ENCODE results near the gene FAM107B. TPM values are rescaled to one million over a fixed set of nuclear protein-coding genes. Genes with fewer than 3 reads are reported as not detected.

The FAM107B gene
- total RNA-seq, 1 experiment from 2014 or later: 41.3 TPM

DNA sequence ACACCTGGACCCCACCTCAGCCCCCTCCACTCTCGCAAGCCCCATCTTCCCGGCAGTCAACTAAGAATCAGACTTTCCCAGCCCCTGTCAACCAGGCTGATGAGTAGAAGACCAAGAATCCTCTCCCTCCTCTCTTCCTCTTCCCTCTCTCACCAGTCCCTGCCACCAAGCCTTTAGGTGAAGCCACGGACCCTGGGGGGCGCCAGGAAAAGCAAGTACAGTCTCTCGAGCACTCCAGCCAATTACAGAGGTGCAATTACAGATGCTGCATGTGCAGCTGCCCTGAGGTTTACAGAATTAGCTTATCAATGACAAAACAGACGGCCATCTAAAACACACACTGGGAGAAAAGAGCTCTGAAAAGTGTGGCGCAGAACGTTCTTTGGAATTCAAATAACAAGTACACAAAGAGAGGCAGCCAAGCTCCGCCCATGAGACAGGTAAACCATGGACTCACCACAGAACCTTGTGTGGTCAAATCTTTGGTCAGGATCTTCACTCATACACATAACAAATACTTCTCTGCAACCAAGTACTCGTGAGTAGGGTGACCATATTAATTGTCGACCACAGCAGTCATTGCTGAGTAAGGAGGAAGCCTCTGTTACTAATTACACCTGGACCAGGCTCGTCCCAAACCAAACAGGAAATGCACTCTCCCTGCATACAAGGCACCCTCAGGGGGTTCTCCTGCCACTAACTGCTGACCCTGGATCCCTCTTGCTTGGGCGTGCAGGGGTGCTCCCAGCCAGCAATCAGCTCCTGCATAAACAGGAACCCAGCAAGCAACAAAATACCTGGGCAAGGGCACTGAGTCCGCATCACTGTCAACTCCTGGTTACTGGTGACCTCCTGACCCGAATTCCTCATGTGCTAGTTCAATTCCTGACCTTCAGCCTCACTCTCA, 189.2 kb downstream of the FAM107B start:
- intact Hi-C loops (cut with micrococcal nuclease): no loop called here
- H3K27me3 Mint-ChIP-seq (ENCODE audit: insufficient read depth, unreplicated experiment): no peaks in the 10 kb centered on the region
- ChIA-PET POLR2A (interaction anchor here (0.6 kb wide), 1 partner anchor 523 kb away, joined by 3 read pairs; no protein-coding TSS in a partner anchor), CTCF (no interaction called here)
- BruUV-seq (replicated peaks): no TSS peak
- H3K4me3 Mint-ChIP-seq (ENCODE audit: unreplicated experiment): no peak overlapping the region
- H3K9me3 Mint-ChIP-seq (ENCODE audit: unreplicated experiment): no peaks in the 10 kb centered on the region
- no peaks in the 10 kb centered on the region for H3K36me3 Mint-ChIP-seq (ENCODE audit: insufficient read depth, unreplicated experiment)
- H3K4me1 Mint-ChIP-seq (ENCODE audit: insufficient read depth, unreplicated experiment): peaks cover 13% of the 10 kb centered on the region
- no peak for DNase-seq (ENCODE audit: unreplicated experiment)
- TF ChIP-seq, protein P1, sequence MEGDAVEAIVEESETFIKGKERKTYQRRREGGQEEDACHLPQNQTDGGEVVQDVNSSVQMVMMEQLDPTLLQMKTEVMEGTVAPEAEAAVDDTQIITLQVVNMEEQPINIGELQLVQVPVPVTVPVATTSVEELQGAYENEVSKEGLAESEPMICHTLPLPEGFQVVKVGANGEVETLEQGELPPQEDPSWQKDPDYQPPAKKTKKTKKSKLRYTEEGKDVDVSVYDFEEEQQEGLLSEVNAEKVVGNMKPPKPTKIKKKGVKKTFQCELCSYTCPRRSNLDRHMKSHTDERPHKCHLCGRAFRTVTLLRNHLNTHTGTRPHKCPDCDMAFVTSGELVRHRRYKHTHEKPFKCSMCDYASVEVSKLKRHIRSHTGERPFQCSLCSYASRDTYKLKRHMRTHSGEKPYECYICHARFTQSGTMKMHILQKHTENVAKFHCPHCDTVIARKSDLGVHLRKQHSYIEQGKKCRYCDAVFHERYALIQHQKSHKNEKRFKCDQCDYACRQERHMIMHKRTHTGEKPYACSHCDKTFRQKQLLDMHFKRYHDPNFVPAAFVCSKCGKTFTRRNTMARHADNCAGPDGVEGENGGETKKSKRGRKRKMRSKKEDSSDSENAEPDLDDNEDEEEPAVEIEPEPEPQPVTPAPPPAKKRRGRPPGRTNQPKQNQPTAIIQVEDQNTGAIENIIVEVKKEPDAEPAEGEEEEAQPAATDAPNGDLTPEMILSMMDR (IDR thresholded peaks at IDR 0.05; ENCODE audit: unreplicated experiment): no peak
- no peak overlapping the region for H3K27ac Mint-ChIP-seq (ENCODE audit: low read depth, unreplicated experiment)

DNA sequence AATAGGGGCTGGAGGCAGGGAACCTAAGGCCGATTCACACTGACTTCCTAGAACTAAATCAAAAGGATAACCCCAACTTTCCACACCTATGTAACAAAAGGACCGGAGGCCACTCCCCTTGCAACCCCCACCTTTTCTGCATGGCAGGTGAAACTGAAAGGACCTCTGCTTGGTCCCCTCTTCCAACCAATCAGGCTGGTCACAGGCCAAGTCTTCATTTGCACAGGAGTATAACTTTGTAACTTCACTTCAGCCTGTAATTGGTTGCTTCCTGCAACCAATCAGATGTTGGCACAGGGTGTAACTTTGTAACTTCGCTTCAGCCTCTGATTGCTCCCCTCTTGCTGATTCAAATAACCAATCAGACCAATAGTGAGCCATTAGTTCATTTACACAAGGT, 190.0 kb downstream of the FAM107B start:
- intact Hi-C loops (cut with micrococcal nuclease): no loop called here
- no peak overlapping the region for H3K4me3 Mint-ChIP-seq (ENCODE audit: unreplicated experiment)
- peaks cover 13% of the 10 kb centered on the region for H3K4me1 Mint-ChIP-seq (ENCODE audit: insufficient read depth, unreplicated experiment)

DNA sequence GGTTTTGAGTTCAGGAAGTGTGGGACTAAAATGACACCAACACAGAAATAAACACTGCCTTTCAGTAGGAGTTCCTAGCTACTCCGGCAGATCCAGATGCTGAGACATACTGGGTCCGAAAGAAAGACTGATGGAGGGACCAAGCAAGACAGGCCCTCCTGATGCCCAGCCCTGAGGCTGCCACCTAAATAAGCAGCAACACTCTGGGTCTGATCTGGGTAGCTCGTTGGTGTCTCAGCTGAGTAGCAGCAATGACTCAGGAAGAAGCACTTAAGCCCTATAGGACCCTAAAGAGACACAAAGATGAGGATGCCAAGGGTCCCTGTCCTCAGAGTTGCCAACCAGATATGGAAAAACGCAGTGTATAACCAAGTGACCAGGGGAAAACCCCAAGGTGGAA, 190.7 kb downstream of the FAM107B start:
- BruUV-seq (replicated peaks): no TSS peak
- H3K27ac Mint-ChIP-seq (ENCODE audit: low read depth, unreplicated experiment): no peak overlapping the region
- H3K27me3 Mint-ChIP-seq (ENCODE audit: insufficient read depth, unreplicated experiment): no peaks in the 10 kb centered on the region
- peaks cover 13% of the 10 kb centered on the region for H3K4me1 Mint-ChIP-seq (ENCODE audit: insufficient read depth, unreplicated experiment)
- ChIA-PET POLR2A (interaction anchor here (0.5 kb wide), 1 partner anchor 287 kb away, joined by 3 read pairs; no protein-coding TSS in a partner anchor), CTCF (interaction anchor here (0.8 kb wide), 1 partner anchor 9 kb away, joined by 4 read pairs; no protein-coding TSS in a partner anchor)
- intact Hi-C loops (cut with micrococcal nuclease): no loop called here
- no peaks in the 10 kb centered on the region for H3K9me3 Mint-ChIP-seq (ENCODE audit: unreplicated experiment)
- no peak for DNase-seq (ENCODE audit: unreplicated experiment)
- TF ChIP-seq, protein P1 (IDR thresholded peaks at IDR 0.05; ENCODE audit: unreplicated experiment): no peak
- H3K36me3 Mint-ChIP-seq (ENCODE audit: insufficient read depth, unreplicated experiment): no peaks in the 10 kb centered on the region
- no peak overlapping the region for H3K4me3 Mint-ChIP-seq (ENCODE audit: unreplicated experiment)

More for the DNA sequence above, 190.0 kb downstream of the FAM107B start:
- H3K9me3 Mint-ChIP-seq (ENCODE audit: unreplicated experiment): no peaks in the 10 kb centered on the region
- TF ChIP-seq, protein P1 (IDR thresholded peaks at IDR 0.05; ENCODE audit: unreplicated experiment): no peak
- ChIA-PET CTCF (no interaction called here), POLR2A (no interaction called here)
- no TSS peak for BruUV-seq (replicated peaks)
- no peak overlapping the region for H3K27ac Mint-ChIP-seq (ENCODE audit: low read depth, unreplicated experiment)
- DNase-seq (ENCODE audit: unreplicated experiment): no peak
- H3K36me3 Mint-ChIP-seq (ENCODE audit: insufficient read depth, unreplicated experiment): no peaks in the 10 kb centered on the region
- no peaks in the 10 kb centered on the region for H3K27me3 Mint-ChIP-seq (ENCODE audit: insufficient read depth, unreplicated experiment)

DNA sequence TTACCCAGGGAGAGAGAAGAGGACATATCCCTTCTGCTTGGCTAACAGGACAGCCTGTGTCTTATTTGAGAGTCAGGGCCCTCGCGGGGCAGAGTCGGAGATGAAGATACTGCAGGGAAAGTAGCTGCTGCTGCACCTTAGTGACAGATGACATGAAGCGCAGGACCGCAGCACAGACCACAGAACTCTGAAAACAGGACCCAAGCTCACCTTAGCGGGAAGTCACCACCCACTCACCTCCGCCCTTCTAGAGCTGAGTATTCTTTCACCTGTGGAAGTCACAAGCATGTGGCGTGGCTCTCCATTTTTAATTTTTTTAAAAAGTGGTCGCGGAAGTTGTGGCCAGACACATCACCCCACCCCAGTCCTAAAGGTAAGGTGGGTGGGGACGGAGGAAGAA, 191.4 kb downstream of the FAM107B start:
- TF ChIP-seq, protein P1 (IDR thresholded peaks at IDR 0.05; ENCODE audit: unreplicated experiment): no peak
- ChIA-PET CTCF (interaction anchor here (0.7 to 0.8 kb wide), 2 partner anchors 9 to 589 kb away, joined by 4 read pairs; no protein-coding TSS in a partner anchor), POLR2A (interaction anchor here (0.5 to 0.6 kb wide), 2 partner anchors 23 to 288 kb away, joined by 3 to 5 read pairs; no protein-coding TSS in a partner anchor)
- H3K27ac Mint-ChIP-seq (ENCODE audit: low read depth, unreplicated experiment): peak overlapping the region; percentile 27
- no peaks in the 10 kb centered on the region for H3K27me3 Mint-ChIP-seq (ENCODE audit: insufficient read depth, unreplicated experiment)
- peaks cover 8% of the 10 kb centered on the region for H3K4me1 Mint-ChIP-seq (ENCODE audit: insufficient read depth, unreplicated experiment)
- no peaks in the 10 kb centered on the region for H3K9me3 Mint-ChIP-seq (ENCODE audit: unreplicated experiment)
- H3K36me3 Mint-ChIP-seq (ENCODE audit: insufficient read depth, unreplicated experiment): no peaks in the 10 kb centered on the region
- no peak overlapping the region for H3K4me3 Mint-ChIP-seq (ENCODE audit: unreplicated experiment)
- no TSS peak for BruUV-seq (replicated peaks)
- DNase-seq (ENCODE audit: unreplicated experiment): no peak
- intact Hi-C loops (cut with micrococcal nuclease): no loop called here
